Loucy (cell line): ENCODE results near the gene ECT2.
A peak's percentile ranks its signal among the peaks of the same experiment; 100 is the strongest.

Source experiments
- H2AFZ ChIP-seq: fragments of 200-600 bp; sonication (generic); 2 replicates; pipeline ENCODE4 v1.6.0; 2016; ENCODE audit warnings: antibody characterized with exemption, mild to moderate bottlenecking, low read length, moderate library complexity
- H3F3A ChIP-seq: fragments of 200-600 bp; 2 replicates; pipeline ENCODE4 v1.6.0; 2016; ENCODE audit warnings: antibody characterized with exemption, low read depth, mild to moderate bottlenecking
- H3K27me3 ChIP-seq: fragments of 200-600 bp; sonication (generic); 2 replicates; pipeline ENCODE4 v1.6.1; 2014; ENCODE audit warnings: low read length, mild to moderate bottlenecking; ENCODE audit not compliant: insufficient read depth, poor library complexity, severe bottlenecking
- H3K36me3 ChIP-seq: fragments of 200-600 bp; sonication (generic); 2 replicates; pipeline ENCODE4 v1.6.1; 2016; ENCODE audit warnings: low read length; ENCODE audit not compliant: insufficient read depth
- H3K4me1 ChIP-seq: fragments of 200-600 bp; sonication (generic); 2 replicates; pipeline ENCODE4 v1.5.1; 2014; ENCODE audit warnings: low read length, mild to moderate bottlenecking; ENCODE audit not compliant: insufficient read depth, poor library complexity, severe bottlenecking
- H3K4me2 ChIP-seq: fragments of 200-600 bp; sonication (generic); 2 replicates; pipeline ENCODE4 v1.6.0; 2014; ENCODE audit warnings: antibody characterized with exemption, low read length, low read depth, mild to moderate bottlenecking; ENCODE audit not compliant: poor library complexity, severe bottlenecking
- H3K4me3 ChIP-seq: fragments of 200-600 bp; sonication (generic); 2 replicates; pipeline ENCODE4 v1.5.1; 2014; ENCODE audit warnings: low read length, mild to moderate bottlenecking, mixed read lengths; ENCODE audit not compliant: poor library complexity, severe bottlenecking
- H3K79me2 ChIP-seq: fragments of 200-600 bp; sonication (generic); 2 replicates; pipeline ENCODE4 v1.6.1; 2014; ENCODE audit warnings: low read length; ENCODE audit not compliant: insufficient read depth
- H3K9ac ChIP-seq: fragments of 200-600 bp; sonication (generic); 2 replicates; pipeline ENCODE4 v1.6.0; 2014; ENCODE audit warnings: mild to moderate bottlenecking, low read depth, low read length, moderate library complexity; ENCODE audit not compliant: poor library complexity, severe bottlenecking
- H3K9me2 ChIP-seq: fragments of 200-600 bp; sonication (generic); replicated peaks from 2 replicates; pipeline ENCODE4 v1.6.1; 2016; ENCODE audit warnings: low read depth, low read length, mixed read lengths
- H3K9me3 ChIP-seq: fragments of 200-600 bp; sonication (generic); 2 replicates; pipeline ENCODE4 v1.6.1; 2014; ENCODE audit warnings: mild to moderate bottlenecking, antibody characterized with exemption, low read length, low read depth; ENCODE audit not compliant: insufficient read depth
- H4K20me1 ChIP-seq: fragments of 200-600 bp; sonication (generic); 2 replicates; pipeline ENCODE4 v1.6.0; 2014; ENCODE audit warnings: antibody characterized with exemption, low read length, mild to moderate bottlenecking; ENCODE audit not compliant: insufficient read depth, poor library complexity, severe bottlenecking
- EZH2phosphoT487 ChIP-seq: fragments of 200-600 bp; IDR thresholded peaks from 2 replicates; pipeline ENCODE4 v1.6.1; 2018; ENCODE audit warnings: antibody characterized with exemption, mild to moderate bottlenecking, moderate library complexity, borderline replicate concordance
- TF ChIP-seq, protein P1 (sequence below): fragments of 200-600 bp; sonication (generic); conservative IDR thresholded peaks from 2 replicates; pipeline ENCODE4 v1.5.1; 2014; ENCODE audit warnings: mild to moderate bottlenecking, antibody characterized with exemption, low read length

ECT2 gene

DNA sequence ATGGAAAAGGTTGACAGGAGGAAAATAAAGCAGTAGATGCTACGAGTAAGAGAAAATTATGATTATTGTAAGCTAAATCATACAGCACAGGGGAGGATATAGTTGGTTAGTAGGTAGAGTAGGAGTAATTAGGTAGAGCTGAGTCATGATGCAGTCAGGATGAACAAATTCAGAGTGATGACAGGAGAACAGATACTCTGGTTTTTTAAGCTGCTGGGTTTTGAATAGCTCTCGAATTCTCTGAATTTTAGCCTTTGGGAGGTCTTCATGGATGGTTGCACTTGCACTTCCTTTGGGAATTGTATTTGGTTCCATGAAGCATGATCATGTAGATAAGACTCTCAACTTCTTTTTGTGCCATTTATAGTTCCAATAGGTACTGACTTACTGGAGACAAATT lies 96.2 kb downstream of the ECT2 start:
- Histone ChIP-seq H3K4me2 (peak overlapping the region; percentile 4), H3F3A (no peaks in the 10 kb centered on the region), H3K36me3 (no peaks in the 10 kb centered on the region), H3K27me3 (no peaks in the 10 kb centered on the region), H3K4me3 (no peak overlapping the region), H3K4me1 (peaks cover 20% of the 10 kb centered on the region), H3K9me2 (no peaks in the 10 kb centered on the region), H4K20me1 (no peaks in the 10 kb centered on the region), H3K9me3 (no peaks in the 10 kb centered on the region), H3K9ac (no peak overlapping the region), H2AFZ (peak overlapping the region; percentile 73; the same call in 1 of the 2 replicates), H3K79me2 (no peaks in the 10 kb centered on the region)
- no peak for TF ChIP-seq EZH2phosphoT487
- TF ChIP-seq, protein P1, sequence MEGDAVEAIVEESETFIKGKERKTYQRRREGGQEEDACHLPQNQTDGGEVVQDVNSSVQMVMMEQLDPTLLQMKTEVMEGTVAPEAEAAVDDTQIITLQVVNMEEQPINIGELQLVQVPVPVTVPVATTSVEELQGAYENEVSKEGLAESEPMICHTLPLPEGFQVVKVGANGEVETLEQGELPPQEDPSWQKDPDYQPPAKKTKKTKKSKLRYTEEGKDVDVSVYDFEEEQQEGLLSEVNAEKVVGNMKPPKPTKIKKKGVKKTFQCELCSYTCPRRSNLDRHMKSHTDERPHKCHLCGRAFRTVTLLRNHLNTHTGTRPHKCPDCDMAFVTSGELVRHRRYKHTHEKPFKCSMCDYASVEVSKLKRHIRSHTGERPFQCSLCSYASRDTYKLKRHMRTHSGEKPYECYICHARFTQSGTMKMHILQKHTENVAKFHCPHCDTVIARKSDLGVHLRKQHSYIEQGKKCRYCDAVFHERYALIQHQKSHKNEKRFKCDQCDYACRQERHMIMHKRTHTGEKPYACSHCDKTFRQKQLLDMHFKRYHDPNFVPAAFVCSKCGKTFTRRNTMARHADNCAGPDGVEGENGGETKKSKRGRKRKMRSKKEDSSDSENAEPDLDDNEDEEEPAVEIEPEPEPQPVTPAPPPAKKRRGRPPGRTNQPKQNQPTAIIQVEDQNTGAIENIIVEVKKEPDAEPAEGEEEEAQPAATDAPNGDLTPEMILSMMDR = no peak

- peaks cover 14% of the 10 kb centered on the region for H3K4me1 ChIP-seq
- H3K9me2 ChIP-seq = no peaks in the 10 kb centered on the region
Observed at GRCh38 chr3:172847292-172847691, 96.8 kb downstream of the ECT2 start.

GRCh38 chr3:172848910-172849309 lies 98.4 kb downstream of the ECT2 start:
- Histone ChIP-seq H2AFZ (no peak overlapping the region), H3K9me3 (no peaks in the 10 kb centered on the region), H3K4me1 (peaks cover 13% of the 10 kb centered on the region), H3F3A (no peaks in the 10 kb centered on the region), H3K79me2 (no peaks in the 10 kb centered on the region), H3K27me3 (no peaks in the 10 kb centered on the region), H4K20me1 (no peaks in the 10 kb centered on the region), H3K4me2 (no peak overlapping the region), H3K4me3 (no peak overlapping the region), H3K9me2 (no peaks in the 10 kb centered on the region), H3K36me3 (no peaks in the 10 kb centered on the region), H3K9ac (no peak overlapping the region)
- no peak for TF ChIP-seq EZH2phosphoT487
- TF ChIP-seq, protein P1 = no peak

More at GRCh38 chr3:172847292-172847691, 96.8 kb downstream of the ECT2 start:
- Histone ChIP-seq H2AFZ (no peak overlapping the region), H3K36me3 (no peaks in the 10 kb centered on the region), H3K4me3 (no peak overlapping the region), H3F3A (no peaks in the 10 kb centered on the region), H3K9ac (no peak overlapping the region), H3K9me3 (no peaks in the 10 kb centered on the region), H4K20me1 (no peaks in the 10 kb centered on the region), H3K79me2 (no peaks in the 10 kb centered on the region), H3K4me2 (no peak overlapping the region), H3K27me3 (no peaks in the 10 kb centered on the region)
- TF ChIP-seq EZH2phosphoT487 = no peak
- TF ChIP-seq, protein P1 = no peak
